AG04450 (cell line): Measurements from ENCODE around the gene IL1RAPL2. TPM values are rescaled to one million over a fixed set of nuclear protein-coding genes. Genes with fewer than 3 reads are reported as not detected.
"Not testable (repeated sequence)": the region's sequence is repeated elsewhere in the genome, so short reads cannot be mapped to it uniquely, and the experiment has no call there.

Experiments
- CTCF ChIA-PET: fragments of 300-600, 350-600 bp; formaldehyde crosslinking; extraction: SDS; loops from one replicate; lab custom pipeline; 2022; ENCODE audit warnings: antibody characterized with exemption, inconsistent platforms; lab: Charles Lee
- POLR2A ChIA-PET: fragments of 350-600 bp; formaldehyde crosslinking; extraction: SDS; loops from one replicate; lab custom pipeline; 2021; ENCODE audit warnings: antibody characterized with exemption, inconsistent platforms; lab: Yijun Ruan, JAX
- DNase-seq: peaks from one replicate; pipeline ENCODE4 v3.0.0-alpha.2; 2011; ENCODE audit warnings: low read depth, low spot score
- H3K27ac ChIP-seq: one replicate; pipeline ENCODE4 v1.5.1; 2012; ENCODE audit warnings: low read depth, low read length, control low read depth
- H3K27me3 ChIP-seq: one replicate; pipeline ENCODE4 v1.6.0; 2012; ENCODE audit warnings: low read length; ENCODE audit not compliant: control insufficient read depth, insufficient read depth
- H3K4me3 ChIP-seq: 2 replicates; pipeline ENCODE4 v1.5.1; 2011; ENCODE audit warnings: mild to moderate bottlenecking, low read depth, low read length, control low read depth
- H3K9me3 ChIP-seq: 2 replicates; pipeline ENCODE4 v1.5.1; 2012; ENCODE audit warnings: low read length; ENCODE audit not compliant: control insufficient read depth, insufficient read depth
- polyA minus RNA-seq: library from RNA; depleted of rRNA, polyadenylated mRNA; stranded (reverse); fragments of >200 nt; gene quantifications from 2 replicates; pipeline ENCODE4 v1.2.3, GENCODE V29; 2011; rRNA and poly(A)+ RNA removed
- polyA plus RNA-seq: library from polyadenylated mRNA; depleted of rRNA; stranded (reverse); fragments of >200 nt; gene quantifications from 2 replicates; pipeline ENCODE4 v1.2.3, GENCODE V29; 2011; rRNA removed
- TF ChIP-seq, protein P1 (sequence below): IDR thresholded peaks from 2 replicates; pipeline ENCODE4 v1.5.1; 2011; ENCODE audit warnings: low read depth, low read length, control low read depth, inconsistent platforms

Gene IL1RAPL2
- polyA plus RNA-seq (0.71 and 1.3 TPM in 2 replicates), polyA minus RNA-seq (0.56 and 1.0 TPM in 2 replicates)

DNA sequence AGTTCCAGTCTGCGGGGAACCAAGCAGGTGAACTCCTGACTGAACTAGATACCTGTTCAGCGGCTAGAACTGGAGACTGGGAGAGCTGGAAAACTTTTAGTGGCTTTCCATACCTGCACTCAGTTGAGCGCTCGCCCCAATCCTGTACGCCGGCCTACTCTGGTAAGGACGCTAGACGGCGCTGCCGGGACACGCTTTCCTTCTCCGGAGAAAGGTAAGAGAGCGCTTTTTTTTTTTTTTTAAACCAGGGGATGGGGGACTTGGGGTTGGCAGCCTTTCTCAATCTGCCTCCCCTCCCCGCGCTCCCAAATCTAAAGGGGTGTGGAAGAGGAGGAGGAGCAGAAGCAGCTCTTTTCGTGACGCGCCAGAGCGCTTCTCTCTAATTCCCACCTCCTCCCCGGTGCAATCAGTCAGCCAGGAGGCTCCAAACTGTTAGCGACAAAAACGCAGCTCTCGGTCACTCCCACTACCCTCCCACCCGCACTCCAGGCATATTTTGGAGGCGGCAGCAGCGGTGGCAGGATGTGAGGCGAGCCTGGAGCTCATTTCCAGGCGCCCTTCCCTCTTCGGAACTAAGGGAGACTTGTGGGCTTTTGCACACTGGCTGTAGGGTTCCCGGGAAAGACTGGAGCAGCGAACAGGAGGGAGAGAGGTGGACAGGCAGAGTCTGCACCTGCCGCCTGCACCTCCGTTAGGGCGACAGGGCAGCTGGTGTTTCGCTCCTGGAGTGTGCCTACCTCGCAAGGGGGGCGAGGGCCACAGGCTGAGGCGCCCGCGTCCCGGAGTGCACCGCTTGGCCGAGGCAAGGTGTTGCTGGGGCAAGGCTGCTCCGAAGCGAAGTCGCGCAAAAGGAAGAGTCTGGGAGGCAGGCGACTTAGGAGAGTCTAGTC is at the start of gene IL1RAPL2:
Gene IL1RAPL2 (plus strand): TSS at position 409 of the 890 bp plus-strand sequence.
- H3K27ac ChIP-seq = no peak within 1 kb of the TSS
- no peaks in the 10 kb centered on the region for H3K9me3 ChIP-seq
- ChIA-PET POLR2A (no interaction called here), CTCF (no interaction called here)
- no peak for DNase-seq
- H3K27me3 ChIP-seq = peaks cover 4% of the 10 kb centered on the region
- H3K4me3 ChIP-seq = no peak within 1 kb of the TSS
- TF ChIP-seq, protein P1, sequence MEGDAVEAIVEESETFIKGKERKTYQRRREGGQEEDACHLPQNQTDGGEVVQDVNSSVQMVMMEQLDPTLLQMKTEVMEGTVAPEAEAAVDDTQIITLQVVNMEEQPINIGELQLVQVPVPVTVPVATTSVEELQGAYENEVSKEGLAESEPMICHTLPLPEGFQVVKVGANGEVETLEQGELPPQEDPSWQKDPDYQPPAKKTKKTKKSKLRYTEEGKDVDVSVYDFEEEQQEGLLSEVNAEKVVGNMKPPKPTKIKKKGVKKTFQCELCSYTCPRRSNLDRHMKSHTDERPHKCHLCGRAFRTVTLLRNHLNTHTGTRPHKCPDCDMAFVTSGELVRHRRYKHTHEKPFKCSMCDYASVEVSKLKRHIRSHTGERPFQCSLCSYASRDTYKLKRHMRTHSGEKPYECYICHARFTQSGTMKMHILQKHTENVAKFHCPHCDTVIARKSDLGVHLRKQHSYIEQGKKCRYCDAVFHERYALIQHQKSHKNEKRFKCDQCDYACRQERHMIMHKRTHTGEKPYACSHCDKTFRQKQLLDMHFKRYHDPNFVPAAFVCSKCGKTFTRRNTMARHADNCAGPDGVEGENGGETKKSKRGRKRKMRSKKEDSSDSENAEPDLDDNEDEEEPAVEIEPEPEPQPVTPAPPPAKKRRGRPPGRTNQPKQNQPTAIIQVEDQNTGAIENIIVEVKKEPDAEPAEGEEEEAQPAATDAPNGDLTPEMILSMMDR = peak; percentile 22

DNA sequence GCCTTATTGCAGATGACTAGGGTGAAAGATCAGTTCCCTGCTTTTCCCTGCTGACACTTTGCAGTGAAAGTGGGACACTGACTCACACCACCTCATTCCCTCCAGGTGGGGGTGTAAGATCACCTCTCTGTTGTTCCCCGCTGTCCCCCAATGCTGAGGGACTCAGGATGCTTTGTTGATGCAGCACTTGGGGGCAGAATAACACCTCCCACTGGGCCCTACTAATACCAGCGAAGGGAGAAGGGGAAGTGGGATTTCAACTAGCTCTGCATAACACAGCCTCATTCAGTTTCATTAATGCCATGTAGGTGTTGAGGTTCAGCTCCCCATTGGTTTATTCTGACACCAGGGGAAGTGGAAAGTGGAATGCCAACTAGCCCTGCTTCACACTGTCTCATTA is 43.6 kb upstream of the IL1RAPL2 start:
- DNase-seq = no peak
- TF ChIP-seq, protein P1 = no peak
- H3K4me3 ChIP-seq = no peak overlapping the region
- H3K9me3 ChIP-seq = no peaks in the 10 kb centered on the region
- H3K27me3 ChIP-seq = no peaks in the 10 kb centered on the region
- POLR2A ChIA-PET = no interaction called here
- H3K27ac ChIP-seq = no peak overlapping the region
- CTCF ChIA-PET = no interaction called here

DNA sequence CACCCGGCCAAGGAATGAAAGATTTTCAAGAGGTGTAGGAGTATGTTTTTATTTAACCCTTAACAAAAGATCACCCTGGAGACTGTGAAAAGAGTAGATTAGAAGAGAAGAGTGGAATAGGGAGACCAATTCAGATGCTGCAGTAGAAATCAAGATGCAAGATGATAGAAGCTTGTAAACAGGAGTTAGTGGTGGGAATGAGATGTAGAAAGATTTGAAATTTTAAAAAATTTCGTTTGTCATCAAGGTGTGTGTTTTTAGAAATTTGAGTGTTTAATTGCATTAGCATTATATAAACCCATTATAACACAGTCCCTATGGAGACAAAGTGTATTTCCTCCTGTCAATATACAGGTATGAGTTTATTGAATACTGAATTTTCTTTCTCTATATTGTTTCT is 42.1 kb upstream of the IL1RAPL2 start:
- DNase-seq = no peak
- POLR2A ChIA-PET = no interaction called here
- CTCF ChIA-PET = no interaction called here
- no peaks in the 10 kb centered on the region for H3K27me3 ChIP-seq
- H3K9me3 ChIP-seq = no peaks in the 10 kb centered on the region
- H3K27ac ChIP-seq = no peak overlapping the region
- TF ChIP-seq, protein P1 = no peak
- no peak overlapping the region for H3K4me3 ChIP-seq

GRCh38 chrX:104539081-104539480 is 26.9 kb upstream of the IL1RAPL2 start:
- Histone ChIP-seq H3K27me3 (no peaks in the 10 kb centered on the region), H3K27ac (no peak overlapping the region), H3K4me3 (no peak overlapping the region), H3K9me3 (no peaks in the 10 kb centered on the region)
- CTCF ChIA-PET = no interaction called here
- TF ChIP-seq, protein P1 = no peak
- POLR2A ChIA-PET = no interaction called here
- no peak for DNase-seq

- H3K27ac ChIP-seq, DNase-seq, H3K4me3 ChIP-seq, POLR2A ChIA-PET, H3K27me3 ChIP-seq, CTCF ChIA-PET, H3K9me3 ChIP-seq: not testable (repeated sequence)
Observed at GRCh38 chrX:104542447-104542846, 23.6 kb upstream of the IL1RAPL2 start.
